Gastrocnemius medialis (tissue), 4 donors: ENCODE data around the gene NOL4L.

Experiments used
- POLR2A ChIP-seq, 2 donors: fragments of 450-650 bp; IDR thresholded peaks; one replicate each; pipeline ENCODE4 v1.6.1; 2017; ENCODE audit warnings: antibody characterized with exemption in 2 of 2, mild to moderate bottlenecking in 2 of 2, moderate library complexity in 2 of 2
- TF ChIP-seq, protein P1 (sequence below), 5 experiments: fragments of 450-650 bp in 3 of 5; fragments of 200-600 bp in 2 of 5; sonication (generic) in 2 of 5; IDR thresholded peaks in 4 of 5; conservative IDR thresholded peaks in 1 of 5; 1 replicate in 4 of 5; 2 replicates in 1 of 5; pipeline ENCODE4 v1.5.1; 2016 to 2019; ENCODE audit warnings: antibody characterized with exemption in 5 of 5, mild to moderate bottlenecking in 3 of 5, moderate library complexity in 3 of 5

DNA sequence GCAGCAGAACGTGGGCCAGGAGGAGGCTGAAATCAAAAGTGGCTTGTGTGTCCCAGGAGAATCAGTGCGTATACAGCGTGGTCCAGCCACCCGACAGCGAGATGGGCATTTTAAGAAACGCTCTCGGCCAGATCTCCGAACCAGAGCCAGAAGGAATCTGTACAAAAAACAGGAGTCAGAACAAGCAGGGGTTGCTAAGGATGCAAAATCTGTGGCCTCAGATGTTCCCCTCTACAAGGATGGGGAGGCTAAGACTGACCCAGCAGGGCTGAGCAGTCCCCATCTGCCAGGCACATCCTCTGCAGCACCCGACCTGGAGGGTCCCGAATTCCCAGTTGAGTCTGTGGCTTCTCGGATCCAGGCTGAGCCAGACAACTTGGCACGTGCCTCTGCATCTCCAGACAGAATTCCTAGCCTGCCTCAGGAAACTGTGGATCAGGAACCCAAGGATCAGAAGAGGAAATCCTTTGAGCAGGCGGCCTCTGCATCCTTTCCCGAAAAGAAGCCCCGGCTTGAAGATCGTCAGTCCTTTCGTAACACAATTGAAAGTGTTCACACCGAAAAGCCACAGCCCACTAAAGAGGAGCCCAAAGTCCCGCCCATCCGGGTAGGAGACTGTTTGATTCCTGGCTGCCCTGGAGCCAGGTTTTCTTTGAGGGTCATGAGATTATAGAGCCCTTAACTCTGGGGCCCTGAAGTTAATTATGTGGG is 151.7 kb downstream of the NOL4L start:
- TF ChIP-seq, protein P1, sequence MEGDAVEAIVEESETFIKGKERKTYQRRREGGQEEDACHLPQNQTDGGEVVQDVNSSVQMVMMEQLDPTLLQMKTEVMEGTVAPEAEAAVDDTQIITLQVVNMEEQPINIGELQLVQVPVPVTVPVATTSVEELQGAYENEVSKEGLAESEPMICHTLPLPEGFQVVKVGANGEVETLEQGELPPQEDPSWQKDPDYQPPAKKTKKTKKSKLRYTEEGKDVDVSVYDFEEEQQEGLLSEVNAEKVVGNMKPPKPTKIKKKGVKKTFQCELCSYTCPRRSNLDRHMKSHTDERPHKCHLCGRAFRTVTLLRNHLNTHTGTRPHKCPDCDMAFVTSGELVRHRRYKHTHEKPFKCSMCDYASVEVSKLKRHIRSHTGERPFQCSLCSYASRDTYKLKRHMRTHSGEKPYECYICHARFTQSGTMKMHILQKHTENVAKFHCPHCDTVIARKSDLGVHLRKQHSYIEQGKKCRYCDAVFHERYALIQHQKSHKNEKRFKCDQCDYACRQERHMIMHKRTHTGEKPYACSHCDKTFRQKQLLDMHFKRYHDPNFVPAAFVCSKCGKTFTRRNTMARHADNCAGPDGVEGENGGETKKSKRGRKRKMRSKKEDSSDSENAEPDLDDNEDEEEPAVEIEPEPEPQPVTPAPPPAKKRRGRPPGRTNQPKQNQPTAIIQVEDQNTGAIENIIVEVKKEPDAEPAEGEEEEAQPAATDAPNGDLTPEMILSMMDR (IDR thresholded peaks at IDR 0.05 in 4 of 5, conservative IDR thresholded peaks at IDR 0.05 in 1 of 5): no peak
- no peak for TF ChIP-seq POLR2A (IDR thresholded peaks at IDR 0.05)
